Vagina (tissue), 2 donors: Measurements from ENCODE around the gene LHX1.

Experiments used
- CTCF ChIP-seq, 3 experiments: fragments of 450-650 bp in 2 of 3; fragments of 200-600 bp in 1 of 3; sonication (generic) in 1 of 3; IDR thresholded peaks; one replicate each; pipeline ENCODE4 v1.5.1; 2017 to 2019; ENCODE audit warnings: antibody characterized with exemption in 3 of 3, mild to moderate bottlenecking in 2 of 3, moderate library complexity in 2 of 3
- POLR2A ChIP-seq, 2 donors: fragments of 450-650 bp; IDR thresholded peaks; one replicate each; pipeline ENCODE4 v1.6.1; 2017; ENCODE audit warnings: antibody characterized with exemption in 2 of 2, mild to moderate bottlenecking in 2 of 2, moderate library complexity in 2 of 2
- POLR2AphosphoS5 ChIP-seq, 2 donors: sonication (generic); formaldehyde crosslinking; IDR thresholded peaks; one replicate each; pipeline ENCODE4 v1.9.0; 2017; ENCODE audit warnings: antibody characterized with exemption in 2 of 2, mild to moderate bottlenecking in 2 of 2, low read depth in 1 of 2; ENCODE audit not compliant: insufficient read depth in 1 of 2

- TF ChIP-seq CTCF (IDR thresholded peaks at IDR 0.05) = no peak
- no peak for TF ChIP-seq POLR2A (IDR thresholded peaks at IDR 0.05)
- TF ChIP-seq POLR2AphosphoS5 (IDR thresholded peaks at IDR 0.05; ENCODE audit: insufficient read depth in 1 of 2, low read depth in 1 of 2) = no peak
These were observed 35.6 kb downstream of the LHX1 start for GRCh38 chr17:36972905-36973304.
